ENCODE data around the gene NPNT. TPM values are rescaled to one million over a fixed set of nuclear protein-coding genes. Genes with fewer than 3 reads are reported as not detected.
A peak's percentile ranks its signal among the peaks of the same experiment; 100 is the strongest.

The NPNT gene
- total RNA-seq, 1 experiment from 2014 or later, result 42.1 TPM

DNA sequence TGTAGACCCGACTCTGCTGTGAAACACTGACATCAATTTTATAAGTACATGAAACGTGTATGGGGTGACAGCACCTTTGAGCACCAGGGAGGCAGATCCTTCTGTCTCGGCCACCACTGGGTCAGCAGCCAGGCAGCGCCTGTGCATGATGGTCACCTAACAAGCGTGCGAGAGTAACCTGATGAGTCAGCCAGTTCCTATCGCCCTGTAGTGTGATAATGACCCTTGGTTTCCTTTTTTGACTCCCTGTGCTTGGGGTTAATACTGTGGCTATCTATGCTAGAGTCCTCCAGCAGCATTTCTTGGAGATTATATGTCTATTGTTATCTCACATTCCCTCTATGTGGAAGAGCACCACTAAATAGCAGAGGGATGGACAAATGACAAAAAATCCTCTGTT lies 101.6 kb downstream of the NPNT start:
- no peak overlapping the region for H3K27ac Mint-ChIP-seq (ENCODE audit: unreplicated experiment)
- POLR2A ChIA-PET, result no interaction called here
- H3K36me3 Mint-ChIP-seq (ENCODE audit: insufficient read depth, unreplicated experiment), result peaks cover 6% of the 10 kb centered on the region
- H3K4me3 Mint-ChIP-seq (ENCODE audit: unreplicated experiment), result no peak overlapping the region
- no peak overlapping the region for H3K4me3 ChIP-seq (ENCODE audit: low read depth, low read length)
- H3K36me3 ChIP-seq (ENCODE audit: control insufficient read depth, insufficient read depth, low read length), result no peaks in the 10 kb centered on the region
- no peaks in the 10 kb centered on the region for H3K27me3 Mint-ChIP-seq (ENCODE audit: insufficient read depth, unreplicated experiment)
- H3K9me3 Mint-ChIP-seq (ENCODE audit: unreplicated experiment), result peaks cover 9% of the 10 kb centered on the region
- CTCF ChIA-PET, result no interaction called here
- no TSS peak for BruUV-seq (replicated peaks)
- H3K4me1 Mint-ChIP-seq (ENCODE audit: low read depth, unreplicated experiment), result peaks cover 11% of the 10 kb centered on the region
- TF ChIP-seq, protein P1, sequence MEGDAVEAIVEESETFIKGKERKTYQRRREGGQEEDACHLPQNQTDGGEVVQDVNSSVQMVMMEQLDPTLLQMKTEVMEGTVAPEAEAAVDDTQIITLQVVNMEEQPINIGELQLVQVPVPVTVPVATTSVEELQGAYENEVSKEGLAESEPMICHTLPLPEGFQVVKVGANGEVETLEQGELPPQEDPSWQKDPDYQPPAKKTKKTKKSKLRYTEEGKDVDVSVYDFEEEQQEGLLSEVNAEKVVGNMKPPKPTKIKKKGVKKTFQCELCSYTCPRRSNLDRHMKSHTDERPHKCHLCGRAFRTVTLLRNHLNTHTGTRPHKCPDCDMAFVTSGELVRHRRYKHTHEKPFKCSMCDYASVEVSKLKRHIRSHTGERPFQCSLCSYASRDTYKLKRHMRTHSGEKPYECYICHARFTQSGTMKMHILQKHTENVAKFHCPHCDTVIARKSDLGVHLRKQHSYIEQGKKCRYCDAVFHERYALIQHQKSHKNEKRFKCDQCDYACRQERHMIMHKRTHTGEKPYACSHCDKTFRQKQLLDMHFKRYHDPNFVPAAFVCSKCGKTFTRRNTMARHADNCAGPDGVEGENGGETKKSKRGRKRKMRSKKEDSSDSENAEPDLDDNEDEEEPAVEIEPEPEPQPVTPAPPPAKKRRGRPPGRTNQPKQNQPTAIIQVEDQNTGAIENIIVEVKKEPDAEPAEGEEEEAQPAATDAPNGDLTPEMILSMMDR (IDR thresholded peaks at IDR 0.05; ENCODE audit: insufficient read depth in 1 of 2, low read depth in 1 of 2, low read length in 1 of 2, severe bottlenecking in 1 of 2, unreplicated experiment in 1 of 2), result no peak
- intact Hi-C loops (cut with micrococcal nuclease; ENCODE audit: unreplicated experiment), result no loop called here
- H3K4me1 ChIP-seq, result peaks cover 9% of the 10 kb centered on the region
- H3K27me3 ChIP-seq (replicated peaks; ENCODE audit: control insufficient read depth, insufficient read depth, low read length), result no peaks in the 10 kb centered on the region
- no peak for DNase-seq
- no peaks in the 10 kb centered on the region for H3K9me3 ChIP-seq

DNA sequence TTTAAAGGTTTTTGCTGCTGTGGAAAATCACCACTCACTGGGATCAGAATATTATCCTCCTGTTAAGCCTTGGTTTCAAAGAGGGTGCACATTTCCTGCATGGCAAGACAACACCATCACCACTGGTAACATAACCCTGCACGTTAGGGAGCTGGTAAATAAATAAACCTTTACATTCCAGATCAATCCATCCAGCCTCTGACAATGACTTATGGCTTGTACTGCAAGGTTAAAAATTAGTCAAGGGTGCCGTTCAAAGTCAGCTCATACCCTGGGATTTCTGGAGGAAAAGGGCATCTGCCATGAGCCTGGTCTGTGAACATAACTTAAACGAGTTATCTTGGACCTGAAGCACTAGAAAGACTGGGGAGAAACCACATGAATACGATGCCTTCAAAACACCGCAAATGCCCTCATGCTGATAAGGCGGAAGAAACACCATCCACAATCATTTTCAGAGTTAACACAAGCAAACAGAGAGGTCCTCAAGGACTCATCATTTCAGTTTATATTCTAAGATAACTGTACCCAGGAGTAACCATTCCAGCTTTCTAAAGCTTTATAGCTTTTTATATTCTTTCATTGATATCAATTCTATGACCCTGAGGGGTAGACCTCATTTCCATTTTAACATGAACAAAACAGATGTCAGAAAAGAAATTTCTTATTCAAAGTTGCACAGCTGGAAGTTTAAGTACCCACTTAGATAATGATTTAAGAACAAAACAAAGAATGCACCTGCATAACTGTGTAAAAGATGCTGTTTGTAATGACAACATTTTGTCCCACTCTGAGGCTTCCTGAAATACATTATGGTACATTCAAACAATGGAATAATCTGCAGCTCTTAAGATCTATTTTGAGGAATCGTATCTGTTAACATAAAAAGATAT lies 103.1 kb downstream of the NPNT start:
- peak overlapping the region; percentile 56 for H3K4me3 Mint-ChIP-seq (ENCODE audit: unreplicated experiment)
- ChIA-PET CTCF (no interaction called here), POLR2A (no interaction called here)
- peaks cover 6% of the 10 kb centered on the region for H3K36me3 Mint-ChIP-seq (ENCODE audit: insufficient read depth, unreplicated experiment)
- BruUV-seq (replicated peaks), result no TSS peak
- intact Hi-C loops (cut with micrococcal nuclease; ENCODE audit: unreplicated experiment), result no loop called here
- Histone ChIP-seq H3K36me3 (ENCODE audit: control insufficient read depth, insufficient read depth, low read length) (no peaks in the 10 kb centered on the region), H3K9me3 (no peaks in the 10 kb centered on the region), H3K4me3 (ENCODE audit: low read depth, low read length) (no peak overlapping the region), H3K27me3 (replicated peaks; ENCODE audit: control insufficient read depth, insufficient read depth, low read length) (no peaks in the 10 kb centered on the region), H3K4me1 (peaks cover 9% of the 10 kb centered on the region)
- peaks cover 11% of the 10 kb centered on the region for H3K4me1 Mint-ChIP-seq (ENCODE audit: low read depth, unreplicated experiment)
- TF ChIP-seq, protein P1 (IDR thresholded peaks at IDR 0.05; ENCODE audit: insufficient read depth in 1 of 2, low read depth in 1 of 2, low read length in 1 of 2, severe bottlenecking in 1 of 2, unreplicated experiment in 1 of 2), result no peak
- peaks cover 9% of the 10 kb centered on the region for H3K9me3 Mint-ChIP-seq (ENCODE audit: unreplicated experiment)
- peak; percentile 40 to 50 for DNase-seq
- no peaks in the 10 kb centered on the region for H3K27me3 Mint-ChIP-seq (ENCODE audit: insufficient read depth, unreplicated experiment)
- no peak overlapping the region for H3K27ac Mint-ChIP-seq (ENCODE audit: unreplicated experiment)

DNA sequence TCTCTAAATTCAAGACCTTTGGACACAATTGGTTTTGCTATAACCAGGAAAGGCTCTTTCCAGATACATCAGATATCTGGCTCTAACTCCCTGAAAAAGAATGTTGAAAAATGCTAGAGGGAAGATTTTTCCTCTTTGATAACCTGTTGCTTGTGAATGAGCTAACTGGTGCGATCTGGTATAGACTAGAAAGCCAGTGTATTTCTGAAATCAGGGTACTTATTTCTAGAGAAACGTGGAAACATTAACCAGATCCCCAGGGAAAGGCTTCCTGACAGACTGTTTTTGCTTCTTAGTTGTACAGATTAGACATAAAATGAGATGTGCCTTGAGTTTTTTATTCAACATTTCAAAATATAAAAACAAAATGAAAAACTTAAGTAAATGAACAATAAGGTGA lies 107.7 kb downstream of the NPNT start:
- no TSS peak for BruUV-seq (replicated peaks)
- peaks cover 6% of the 10 kb centered on the region for H3K36me3 Mint-ChIP-seq (ENCODE audit: insufficient read depth, unreplicated experiment)
- no peak for DNase-seq
- intact Hi-C loops (cut with micrococcal nuclease; ENCODE audit: unreplicated experiment), result no loop called here
- ChIA-PET POLR2A (no interaction called here), CTCF (no interaction called here)
- Histone ChIP-seq H3K4me3 (ENCODE audit: low read depth, low read length) (no peak overlapping the region), H3K9me3 (no peaks in the 10 kb centered on the region), H3K27me3 (replicated peaks; ENCODE audit: control insufficient read depth, insufficient read depth, low read length) (no peaks in the 10 kb centered on the region), H3K36me3 (ENCODE audit: control insufficient read depth, insufficient read depth, low read length) (no peaks in the 10 kb centered on the region), H3K4me1 (peaks cover 9% of the 10 kb centered on the region)
- H3K4me3 Mint-ChIP-seq (ENCODE audit: unreplicated experiment), result no peak overlapping the region
- H3K4me1 Mint-ChIP-seq (ENCODE audit: low read depth, unreplicated experiment), result no peaks in the 10 kb centered on the region
- no peaks in the 10 kb centered on the region for H3K27me3 Mint-ChIP-seq (ENCODE audit: insufficient read depth, unreplicated experiment)
- peaks cover 2% of the 10 kb centered on the region for H3K9me3 Mint-ChIP-seq (ENCODE audit: unreplicated experiment)
- H3K27ac Mint-ChIP-seq (ENCODE audit: unreplicated experiment), result no peak overlapping the region
- TF ChIP-seq, protein P1 (IDR thresholded peaks at IDR 0.05; ENCODE audit: insufficient read depth in 1 of 2, low read depth in 1 of 2, low read length in 1 of 2, severe bottlenecking in 1 of 2, unreplicated experiment in 1 of 2), result no peak

All from Caco-2 (cell line).